Gastrocnemius medialis (tissue), 4 donors: ENCODE results near the gene ANKRD62.

Source experiments
- CTCF ChIP-seq, 5 experiments: fragments of 450-650 bp in 3 of 5; fragments of 200-600 bp in 2 of 5; sonication (generic) in 2 of 5; IDR thresholded peaks in 4 of 5; conservative IDR thresholded peaks in 1 of 5; 1 replicate in 4 of 5; 2 replicates in 1 of 5; pipeline ENCODE4 v1.5.1; 2016 to 2019; ENCODE audit warnings: antibody characterized with exemption in 5 of 5, mild to moderate bottlenecking in 3 of 5, moderate library complexity in 3 of 5
- POLR2A ChIP-seq, 2 donors: fragments of 450-650 bp; IDR thresholded peaks; one replicate each; pipeline ENCODE4 v1.6.1; 2017; ENCODE audit warnings: antibody characterized with exemption in 2 of 2, mild to moderate bottlenecking in 2 of 2, moderate library complexity in 2 of 2

GRCh38 chr18:12048827-12049175 lies 44.8 kb upstream of the ANKRD62 start:
- TF ChIP-seq POLR2A (IDR thresholded peaks at IDR 0.05) = no peak
- TF ChIP-seq CTCF (IDR thresholded peaks at IDR 0.05 in 4 of 5, conservative IDR thresholded peaks at IDR 0.05 in 1 of 5) = no peak
